GM19397 (cell line): ENCODE results near the gene PROK1.

Experiments
- ATAC-seq: cut with Tn5 transposase; IDR thresholded peaks from one replicate; pipeline ENCODE4 v1.9.1; 2021; ENCODE audit warnings: mild to moderate bottlenecking, moderate library complexity; ENCODE audit not compliant: unreplicated experiment

Gene PROK1

DNA sequence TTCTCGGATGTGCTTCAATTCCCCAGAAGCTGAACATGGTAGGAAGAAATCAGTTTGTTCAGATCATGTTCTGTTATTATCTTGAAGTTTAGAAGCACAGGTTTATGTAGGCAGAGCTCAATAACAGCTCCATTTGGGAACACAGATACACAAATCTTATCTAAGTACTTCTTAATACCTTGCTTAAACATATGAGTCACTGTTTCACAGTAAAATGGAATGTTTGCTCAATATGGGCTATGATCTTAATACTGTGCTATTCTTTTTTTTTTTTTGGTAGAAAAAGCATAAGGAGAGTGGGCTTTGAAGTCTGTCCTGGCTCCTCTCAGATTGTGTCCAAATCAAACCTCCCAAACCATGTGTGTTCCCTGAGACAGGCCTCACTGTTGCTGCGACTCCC lies 13.4 kb downstream of the PROK1 start:
- no peak for ATAC-seq

DNA sequence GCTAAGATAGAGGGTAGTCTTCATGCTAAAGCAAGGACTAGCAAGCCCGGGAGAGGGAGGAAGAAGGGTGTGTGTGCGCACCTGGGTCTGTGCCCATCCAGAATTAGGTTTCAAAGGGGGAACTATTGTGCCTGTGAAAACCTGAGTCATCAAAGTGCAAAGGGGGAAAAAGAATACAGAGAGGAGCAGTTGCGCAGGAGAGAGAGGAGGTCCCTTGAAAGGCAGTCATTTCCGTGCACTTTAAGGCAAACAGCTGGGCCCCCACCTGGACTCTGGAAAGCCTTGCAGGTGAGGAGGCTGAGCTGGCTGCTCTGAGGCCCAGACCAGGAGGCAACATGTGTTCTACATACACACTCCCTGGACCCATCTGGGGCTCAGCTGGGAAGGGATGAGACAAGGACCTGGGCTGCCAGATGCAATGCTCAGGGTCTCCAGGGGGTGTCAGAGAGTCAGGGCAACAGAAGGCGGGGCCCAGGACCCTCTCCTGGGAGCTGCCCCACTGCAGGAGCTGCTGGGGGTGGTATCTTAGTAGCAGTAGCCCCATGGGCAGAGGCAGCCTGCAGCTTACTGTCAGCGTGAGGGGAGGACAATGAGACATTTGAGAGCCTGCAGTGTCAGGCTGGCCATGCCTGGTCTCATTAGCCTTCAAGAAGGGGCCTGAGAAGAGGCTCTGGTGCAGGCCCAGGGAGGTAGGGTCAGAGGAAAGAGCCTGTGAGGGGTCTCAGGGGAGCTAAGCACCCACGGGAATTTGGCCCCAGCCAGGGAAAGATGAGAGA lies 14.3 kb downstream of the PROK1 start:
- ATAC-seq = no peak

DNA sequence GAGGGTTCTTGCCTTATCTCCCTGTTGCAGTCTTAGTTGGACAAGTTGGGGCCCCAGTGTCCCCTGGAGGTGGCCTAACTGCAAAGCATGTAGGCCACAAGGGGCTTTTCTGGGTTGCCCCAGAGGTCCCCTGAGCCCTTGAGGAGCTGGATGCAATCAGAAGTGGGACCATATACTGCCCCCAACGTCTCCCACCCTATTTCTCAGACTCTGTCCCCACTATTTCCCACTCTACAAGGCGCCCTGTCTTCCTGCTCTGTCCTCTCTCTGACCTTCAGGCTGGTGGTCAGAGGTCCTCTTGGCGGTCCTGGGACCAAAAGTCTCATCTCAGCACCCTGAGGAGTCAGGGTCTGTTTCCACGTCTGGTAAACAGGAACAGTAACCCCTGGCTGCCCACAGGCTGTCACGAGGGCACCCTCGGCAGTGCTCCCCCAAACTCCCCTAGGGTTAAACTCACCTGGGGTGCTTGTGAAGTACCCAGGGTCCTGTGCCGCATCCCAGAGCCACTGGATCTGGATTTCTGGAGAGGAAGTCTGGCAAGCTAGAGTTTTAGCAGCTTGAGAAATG lies 14.9 kb downstream of the PROK1 start:
- no peak for ATAC-seq

DNA sequence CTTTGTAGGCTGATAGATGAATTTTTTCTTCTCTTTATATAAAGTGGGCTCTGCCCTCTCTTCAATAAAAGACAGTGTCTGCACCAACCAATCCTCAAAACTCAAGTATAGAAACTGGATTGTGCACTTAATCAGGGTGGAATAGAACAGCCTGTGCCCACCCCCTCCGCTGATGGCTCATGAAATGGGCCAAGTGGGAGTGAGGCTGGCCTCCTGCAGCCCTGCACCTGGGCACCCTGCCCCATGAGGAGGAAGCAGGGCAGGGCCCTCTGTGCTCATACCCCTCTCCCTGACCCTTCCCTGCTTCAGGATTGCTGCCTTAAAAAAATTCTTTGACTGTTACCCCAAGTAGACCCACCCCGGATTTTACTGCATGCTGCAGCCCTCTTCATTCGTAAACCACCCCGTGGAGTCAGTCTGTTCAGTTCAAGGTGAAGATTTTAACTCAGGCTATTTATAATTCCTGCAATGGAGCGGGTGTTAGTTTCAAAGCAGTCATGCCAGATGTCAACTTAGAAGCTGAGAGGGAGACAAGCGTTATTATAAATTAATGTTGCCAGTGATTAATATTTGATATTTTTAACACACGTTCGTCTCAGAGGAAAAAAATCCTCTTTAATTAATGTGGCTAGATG lies 15.8 kb downstream of the PROK1 start:
- ATAC-seq = no peak

DNA sequence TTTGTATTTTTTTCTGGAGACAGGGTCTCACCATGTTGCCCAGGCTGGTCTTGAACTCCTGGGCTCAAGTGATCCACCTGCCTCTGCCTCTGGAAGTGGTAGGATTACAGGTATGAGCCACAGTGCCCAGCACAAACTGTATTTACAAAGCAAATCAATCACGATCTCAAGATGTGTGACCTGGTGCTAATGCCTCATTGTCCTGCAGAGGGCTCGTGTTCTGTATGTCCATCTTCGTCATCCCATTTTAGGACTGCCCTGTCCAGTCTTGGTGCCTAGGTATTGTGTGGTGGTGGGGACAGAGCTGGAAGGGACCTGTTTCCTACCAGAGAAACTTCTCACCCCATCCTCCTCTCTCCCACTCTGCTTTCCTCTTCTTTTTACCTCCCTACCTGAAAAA lies 20.2 kb downstream of the PROK1 start:
- no peak for ATAC-seq

DNA sequence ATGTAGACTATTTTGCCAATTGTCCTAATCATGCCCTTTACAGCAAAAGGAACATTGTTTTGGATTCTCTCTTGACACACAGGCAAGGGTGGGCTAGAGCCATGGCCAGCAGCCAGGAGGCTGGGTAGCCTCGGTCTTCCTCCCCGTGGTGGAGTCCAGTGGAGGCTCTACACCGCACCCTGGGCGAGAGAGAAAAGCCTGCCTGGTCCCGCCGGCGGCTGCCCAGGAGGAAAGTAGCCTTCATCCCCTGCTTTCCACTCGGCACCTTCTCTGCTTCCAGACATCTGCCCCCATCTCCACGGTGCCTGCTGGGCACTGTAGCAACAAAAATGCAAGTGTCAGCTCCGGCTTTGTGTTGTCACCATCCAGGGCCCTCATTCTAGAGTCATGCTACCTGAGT lies 21.6 kb downstream of the PROK1 start:
- ATAC-seq = no peak

DNA sequence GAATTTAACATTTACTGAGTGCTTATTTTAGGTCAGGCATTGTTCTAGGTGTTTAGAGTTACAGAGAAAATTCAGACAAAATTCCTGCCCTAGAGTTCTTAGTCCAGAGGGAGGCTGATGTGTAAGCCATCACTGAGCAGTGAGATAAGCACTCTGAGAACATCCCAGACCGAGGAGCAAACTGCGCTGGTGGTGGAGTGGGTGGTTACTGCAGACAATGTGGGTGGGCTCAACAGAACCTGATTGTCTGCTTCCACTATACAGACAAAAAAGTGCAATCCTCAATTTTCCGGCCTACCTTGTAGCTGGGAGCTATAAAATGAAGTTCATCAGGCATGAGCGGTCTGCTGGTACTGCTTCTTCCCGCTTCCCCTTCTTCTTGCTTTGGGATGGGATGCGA lies 23.5 kb downstream of the PROK1 start:
- ATAC-seq = no peak

DNA sequence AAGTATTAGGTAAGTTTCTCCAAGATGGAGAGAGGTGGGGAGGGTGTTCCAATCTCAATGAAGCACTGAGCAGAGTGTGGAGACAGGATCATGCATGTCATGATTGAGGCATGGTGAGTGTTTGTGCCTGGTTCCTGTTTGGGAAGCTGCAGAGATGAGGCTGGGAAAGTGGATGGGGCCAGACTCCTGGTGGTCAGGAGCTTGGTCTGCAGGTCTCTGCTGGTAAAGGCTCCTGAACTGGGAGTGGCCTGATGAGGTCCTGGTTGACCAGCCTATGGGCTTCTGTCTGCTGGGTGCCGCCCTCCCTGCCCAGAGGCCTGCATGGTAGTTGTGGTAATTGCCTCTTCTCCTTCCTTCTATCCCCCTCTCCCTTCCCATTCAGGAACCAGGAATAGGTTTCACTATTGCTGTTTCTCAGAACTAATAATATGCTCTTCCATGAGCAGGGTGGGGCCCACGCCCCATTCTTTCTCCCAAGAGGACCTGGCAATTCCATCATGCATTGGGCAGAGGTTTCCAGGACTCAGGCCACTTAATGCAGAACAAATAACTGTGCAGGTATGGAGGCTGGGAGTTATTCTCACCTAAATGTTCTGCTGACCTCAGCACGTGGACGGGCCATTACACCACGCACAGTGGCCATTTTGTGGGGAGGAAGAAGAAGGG lies 24.5 kb downstream of the PROK1 start:
- no peak for ATAC-seq

DNA sequence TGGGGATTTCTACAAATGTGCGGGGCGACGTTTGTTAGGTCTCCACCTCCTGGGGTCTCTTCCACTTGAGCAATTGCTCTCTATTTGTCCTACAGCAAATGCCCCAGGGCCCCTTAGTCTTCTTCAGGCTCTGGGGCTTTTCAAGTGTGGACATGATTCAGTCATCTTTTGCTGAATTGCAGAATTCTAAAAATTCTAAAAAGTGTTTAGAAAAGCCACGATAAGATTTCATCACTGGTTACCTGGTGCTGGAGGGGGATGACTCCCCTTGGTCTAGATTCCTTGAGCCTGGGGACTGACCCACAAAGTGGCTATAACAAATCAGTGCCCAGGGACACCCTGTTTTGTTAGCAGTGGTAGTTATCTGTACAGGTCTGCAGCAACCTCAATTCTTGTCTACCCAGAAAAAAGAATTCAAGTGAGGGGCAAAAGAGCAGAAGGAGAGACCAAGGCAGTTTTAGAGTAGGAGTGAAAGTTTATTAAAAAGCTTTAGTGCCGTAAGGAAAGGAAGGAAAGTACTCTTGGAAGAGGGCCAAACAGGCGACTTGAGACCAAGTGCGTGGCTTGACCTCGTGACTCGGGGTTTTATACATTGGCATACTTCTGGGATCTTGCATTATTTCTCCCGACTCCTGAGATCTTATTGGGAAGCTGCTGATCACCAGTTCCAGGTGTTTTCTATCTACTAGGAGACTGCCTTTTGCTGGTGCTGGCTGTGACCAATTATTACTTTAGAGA lies 25.2 kb downstream of the PROK1 start:
- no peak for ATAC-seq

DNA sequence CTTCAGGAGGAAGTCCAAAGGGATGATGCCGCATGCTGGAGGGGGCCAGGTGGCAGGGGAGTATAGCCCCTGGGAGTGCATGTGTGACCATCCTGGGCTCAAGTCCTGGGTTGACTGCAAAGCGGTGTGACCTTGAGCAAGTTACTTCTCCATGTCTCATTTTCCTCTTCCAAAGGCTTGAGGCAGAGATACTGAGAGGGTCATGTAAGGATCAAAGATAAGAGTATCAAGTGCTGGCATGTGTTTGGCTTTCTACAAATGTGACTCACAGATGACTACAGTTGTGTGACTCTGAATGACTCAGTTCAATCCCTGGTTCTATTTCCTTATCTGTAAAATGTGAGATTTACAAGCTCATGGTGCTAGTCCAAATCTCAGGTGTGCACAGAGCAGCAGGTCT lies 26.1 kb downstream of the PROK1 start:
- no peak for ATAC-seq

DNA sequence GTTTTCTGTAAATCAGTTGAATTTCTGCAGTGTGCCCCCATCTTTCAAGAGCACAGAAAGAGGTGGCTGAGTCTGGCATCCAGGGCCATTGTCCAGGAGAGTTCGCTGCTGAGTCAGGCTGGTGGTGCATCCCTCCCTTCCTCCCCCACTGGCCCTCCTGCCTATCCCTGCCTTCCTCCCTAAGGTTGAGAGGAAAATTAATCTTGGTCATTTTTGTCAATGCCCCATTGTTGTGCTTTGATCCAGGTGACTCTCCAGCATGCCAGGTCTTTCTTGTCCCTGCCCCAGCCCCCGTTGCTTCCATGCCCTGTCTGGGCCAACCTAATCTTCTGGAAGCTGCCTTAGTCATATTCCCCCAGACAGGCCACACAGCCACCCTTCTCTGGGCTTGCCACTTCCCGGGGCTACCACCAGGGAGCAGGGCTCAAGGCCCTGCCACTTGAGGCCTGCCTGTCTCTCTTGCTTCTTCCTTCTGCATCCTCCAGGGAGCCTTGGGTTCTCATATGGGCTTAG lies 26.6 kb downstream of the PROK1 start:
- ATAC-seq = no peak

DNA sequence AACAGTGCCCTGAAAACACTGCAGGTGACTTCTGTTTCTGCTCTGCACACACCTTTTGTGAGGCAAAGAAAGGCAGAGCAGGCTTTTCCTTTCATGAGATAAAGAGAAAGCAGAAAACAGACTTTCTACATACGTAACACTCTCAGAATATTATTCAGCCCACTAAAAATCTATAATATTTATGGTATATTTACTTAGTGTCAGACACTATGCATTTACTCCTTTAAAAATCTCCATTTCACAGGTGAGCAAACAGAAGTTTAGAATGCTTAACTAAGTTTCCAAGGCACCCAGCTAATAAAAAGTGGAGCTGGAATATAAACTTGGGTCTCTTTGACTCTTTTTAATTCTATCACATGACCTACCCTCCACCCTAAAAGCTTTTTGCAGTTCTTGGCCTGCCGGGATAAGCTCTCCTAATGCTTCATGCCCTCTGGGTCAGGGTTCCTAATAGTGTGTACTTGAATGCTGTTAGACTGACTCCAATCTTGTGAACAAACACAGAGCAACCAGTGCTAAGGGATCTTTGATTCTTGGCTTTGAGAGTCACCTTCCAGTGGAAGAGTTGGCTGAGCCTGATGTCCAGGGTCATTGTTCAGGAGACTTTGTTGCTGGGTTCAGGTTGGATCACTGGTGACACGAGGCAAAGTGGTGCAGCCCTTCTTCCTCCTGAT lies 27.2 kb downstream of the PROK1 start:
- ATAC-seq = no peak

DNA sequence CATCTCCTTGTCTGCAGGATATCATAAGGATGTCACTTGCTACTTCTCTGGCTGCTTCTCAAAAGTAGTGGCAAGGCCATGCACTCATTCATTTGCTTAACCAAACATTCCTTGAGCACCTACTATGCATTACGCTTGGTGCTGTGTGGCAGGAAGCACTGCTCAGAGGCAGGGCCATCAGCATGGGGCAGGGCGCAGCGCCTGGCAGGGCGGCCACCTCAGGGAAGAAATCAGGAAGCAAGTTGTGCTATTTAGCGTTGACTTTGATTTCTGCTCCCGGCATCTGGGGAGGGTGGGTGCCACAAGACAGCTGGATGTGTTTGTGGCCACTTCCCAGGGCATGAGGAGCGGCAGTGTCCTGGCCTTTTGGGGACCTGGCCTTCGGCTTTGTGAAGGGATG lies 27.9 kb downstream of the PROK1 start:
- no peak for ATAC-seq

DNA sequence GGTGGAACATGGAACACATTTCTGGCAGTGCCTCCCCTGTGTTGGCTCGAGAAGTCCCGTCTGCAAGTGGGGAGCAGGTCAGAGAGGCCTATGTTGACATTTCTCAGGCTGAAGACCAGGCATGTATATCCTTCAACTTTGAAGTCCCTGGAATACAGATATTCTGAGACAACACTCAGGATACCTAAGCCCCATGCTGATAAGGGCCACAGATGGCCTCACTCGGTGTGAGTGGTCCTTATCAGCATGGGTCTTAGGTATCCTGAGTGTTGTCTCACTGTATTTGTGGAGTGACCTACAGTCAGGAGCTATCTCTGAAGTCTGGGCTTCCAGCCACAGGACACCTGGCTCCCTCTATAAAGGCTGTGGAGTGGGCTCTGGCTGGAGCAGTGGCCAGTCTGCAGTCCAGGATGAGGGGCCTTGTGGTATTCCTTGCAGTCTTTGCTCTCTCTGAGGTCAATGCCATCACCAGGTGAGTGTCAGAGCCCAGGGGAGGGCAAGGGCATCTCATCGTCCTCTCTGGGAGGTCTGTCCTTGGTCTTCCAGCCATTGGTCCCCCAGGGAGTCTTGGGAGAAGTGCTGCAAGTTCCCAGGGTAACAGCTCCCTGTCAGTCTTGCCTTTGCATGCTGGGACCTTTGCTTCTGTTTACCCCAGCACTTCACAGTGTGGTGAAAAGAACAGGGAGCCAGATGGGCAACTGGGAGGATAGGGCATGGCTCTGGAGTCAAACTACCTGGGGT lies 29.6 kb downstream of the PROK1 start:
- no peak for ATAC-seq

DNA sequence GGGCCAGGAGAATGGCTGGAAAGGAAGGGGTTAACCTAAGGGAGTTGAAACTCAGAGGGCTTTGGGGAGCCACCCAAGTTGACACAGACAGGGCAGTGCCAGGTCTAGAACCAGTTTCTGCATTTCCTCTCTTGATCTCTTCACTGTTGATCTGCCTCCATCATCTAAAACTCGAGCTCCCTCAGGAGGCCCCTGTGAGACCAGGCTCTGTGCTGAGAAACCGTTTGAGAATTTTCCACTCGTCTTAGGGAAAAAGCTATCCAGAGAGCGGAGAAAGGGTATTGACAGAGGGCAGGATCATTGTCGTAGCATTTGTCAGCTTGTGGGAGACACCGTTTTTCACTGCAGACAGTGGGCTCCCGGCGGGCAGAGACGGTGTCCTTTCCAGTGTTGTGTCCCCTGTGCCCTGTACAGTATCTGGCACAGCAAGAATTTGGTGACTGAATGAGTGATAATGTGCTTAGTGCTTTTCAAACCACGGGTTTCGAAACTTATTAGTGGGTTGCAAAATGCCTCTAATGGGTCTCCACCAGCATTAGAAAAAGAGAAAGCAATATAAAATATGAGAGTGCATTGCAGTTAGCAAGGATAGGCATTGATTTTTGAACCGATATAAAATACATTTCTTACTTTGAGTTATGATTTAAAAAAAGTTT lies 31.1 kb downstream of the PROK1 start:
- ATAC-seq = no peak

DNA sequence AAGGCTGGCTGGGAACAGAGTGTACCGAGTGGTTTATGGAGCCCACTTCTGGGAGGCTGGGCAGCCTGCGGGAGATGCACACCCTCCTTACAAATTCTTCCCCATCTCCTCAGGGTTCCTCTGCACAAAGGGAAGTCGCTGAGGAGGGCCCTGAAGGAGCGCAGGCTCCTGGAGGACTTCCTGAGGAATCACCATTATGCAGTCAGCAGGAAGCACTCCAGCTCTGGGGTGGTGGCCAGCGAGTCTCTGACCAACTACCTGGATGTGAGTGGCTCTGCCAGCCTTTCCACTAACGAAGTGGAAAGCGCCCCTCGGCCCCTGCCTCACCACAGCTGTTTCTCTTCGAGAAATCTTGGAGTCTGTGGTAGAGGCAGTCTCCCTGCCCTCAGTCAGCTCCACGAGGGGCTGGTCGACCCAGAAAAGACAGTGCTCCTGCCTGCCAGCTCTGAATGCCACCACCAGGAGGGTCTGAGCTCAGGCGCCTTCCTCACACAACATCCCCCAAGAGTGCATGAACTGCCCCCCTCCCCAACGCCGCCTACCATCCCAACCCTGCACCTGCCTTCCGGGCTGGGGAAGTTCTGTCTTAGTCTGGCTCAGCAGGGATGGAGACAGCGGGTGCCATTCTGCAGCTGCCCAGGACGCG lies 31.8 kb downstream of the PROK1 start:
- no peak for ATAC-seq

DNA sequence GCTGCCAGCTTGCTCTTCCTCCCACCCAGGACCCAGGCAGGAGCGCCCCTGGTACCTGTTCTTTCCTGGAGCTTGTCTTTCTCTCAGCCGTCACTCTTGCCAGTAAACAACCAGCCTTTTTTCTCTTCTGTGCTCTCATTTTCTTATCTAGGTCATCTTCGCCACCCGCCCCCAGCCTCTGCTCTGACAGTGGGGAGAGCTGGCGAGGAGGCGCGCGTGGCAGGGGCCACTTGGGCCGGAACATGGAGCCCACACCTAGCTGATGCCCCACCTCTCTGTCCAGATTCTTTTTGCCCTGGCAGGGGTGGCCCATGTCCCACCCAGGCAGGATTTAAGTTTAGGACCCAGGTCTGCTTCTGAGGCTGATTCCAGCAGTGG lies 32.3 kb downstream of the PROK1 start:
- no peak for ATAC-seq

DNA sequence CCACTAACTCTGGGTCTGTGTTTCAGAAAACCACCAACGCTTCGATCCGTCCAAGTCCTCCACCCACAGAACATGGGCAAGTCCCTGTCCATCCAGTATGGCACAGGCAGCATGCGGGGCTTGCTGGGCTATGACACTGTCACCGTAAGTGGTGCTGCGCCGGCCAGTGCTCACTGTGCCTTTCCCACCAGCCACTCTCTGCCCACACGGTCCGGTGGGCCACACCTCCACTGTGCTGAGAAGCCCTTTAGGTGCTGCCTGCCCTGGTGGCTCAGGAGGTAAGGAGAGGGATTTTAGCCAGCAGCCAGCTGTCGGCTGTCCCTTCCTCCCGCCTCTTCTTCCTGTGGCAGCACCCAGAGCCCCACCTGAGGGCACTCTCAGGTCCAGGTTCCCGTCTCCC lies 33.9 kb downstream of the PROK1 start:
- no peak for ATAC-seq

DNA sequence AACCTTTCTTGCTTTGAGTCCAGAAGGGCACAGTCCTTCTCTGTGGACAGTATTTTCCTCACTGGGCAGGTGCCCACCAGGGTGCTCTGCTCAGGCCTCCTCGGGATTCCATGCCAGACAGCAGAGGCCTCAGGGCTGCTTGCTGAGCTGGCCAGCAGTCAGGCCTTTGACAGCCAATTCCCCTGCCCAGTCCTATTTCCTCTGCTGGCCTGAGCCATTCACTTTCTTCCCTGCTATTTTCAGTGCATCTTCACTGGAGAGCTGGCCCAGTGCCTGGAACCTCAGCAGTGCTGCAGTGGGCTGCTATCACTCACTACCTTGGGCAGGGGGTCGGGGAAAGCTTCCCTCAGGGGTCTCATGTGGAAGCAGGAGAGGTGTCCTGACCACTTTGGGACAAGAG lies 34.8 kb downstream of the PROK1 start:
- no peak for ATAC-seq
